GM21526 (cell line): ENCODE measurements around the gene SF3B1.
A peak's percentile ranks its signal among the peaks of the same experiment; 100 is the strongest.
"Not testable (repeated sequence)": the region's sequence is repeated elsewhere in the genome, so short reads cannot be mapped to it uniquely, and the experiment has no call there.

Source experiments
- ATAC-seq: cut with Tn5 transposase; IDR thresholded peaks from one replicate; pipeline ENCODE4 v1.9.1; 2021; ENCODE audit warnings: moderate library complexity; ENCODE audit not compliant: unreplicated experiment, low FRiP score

SF3B1 gene, protein sequence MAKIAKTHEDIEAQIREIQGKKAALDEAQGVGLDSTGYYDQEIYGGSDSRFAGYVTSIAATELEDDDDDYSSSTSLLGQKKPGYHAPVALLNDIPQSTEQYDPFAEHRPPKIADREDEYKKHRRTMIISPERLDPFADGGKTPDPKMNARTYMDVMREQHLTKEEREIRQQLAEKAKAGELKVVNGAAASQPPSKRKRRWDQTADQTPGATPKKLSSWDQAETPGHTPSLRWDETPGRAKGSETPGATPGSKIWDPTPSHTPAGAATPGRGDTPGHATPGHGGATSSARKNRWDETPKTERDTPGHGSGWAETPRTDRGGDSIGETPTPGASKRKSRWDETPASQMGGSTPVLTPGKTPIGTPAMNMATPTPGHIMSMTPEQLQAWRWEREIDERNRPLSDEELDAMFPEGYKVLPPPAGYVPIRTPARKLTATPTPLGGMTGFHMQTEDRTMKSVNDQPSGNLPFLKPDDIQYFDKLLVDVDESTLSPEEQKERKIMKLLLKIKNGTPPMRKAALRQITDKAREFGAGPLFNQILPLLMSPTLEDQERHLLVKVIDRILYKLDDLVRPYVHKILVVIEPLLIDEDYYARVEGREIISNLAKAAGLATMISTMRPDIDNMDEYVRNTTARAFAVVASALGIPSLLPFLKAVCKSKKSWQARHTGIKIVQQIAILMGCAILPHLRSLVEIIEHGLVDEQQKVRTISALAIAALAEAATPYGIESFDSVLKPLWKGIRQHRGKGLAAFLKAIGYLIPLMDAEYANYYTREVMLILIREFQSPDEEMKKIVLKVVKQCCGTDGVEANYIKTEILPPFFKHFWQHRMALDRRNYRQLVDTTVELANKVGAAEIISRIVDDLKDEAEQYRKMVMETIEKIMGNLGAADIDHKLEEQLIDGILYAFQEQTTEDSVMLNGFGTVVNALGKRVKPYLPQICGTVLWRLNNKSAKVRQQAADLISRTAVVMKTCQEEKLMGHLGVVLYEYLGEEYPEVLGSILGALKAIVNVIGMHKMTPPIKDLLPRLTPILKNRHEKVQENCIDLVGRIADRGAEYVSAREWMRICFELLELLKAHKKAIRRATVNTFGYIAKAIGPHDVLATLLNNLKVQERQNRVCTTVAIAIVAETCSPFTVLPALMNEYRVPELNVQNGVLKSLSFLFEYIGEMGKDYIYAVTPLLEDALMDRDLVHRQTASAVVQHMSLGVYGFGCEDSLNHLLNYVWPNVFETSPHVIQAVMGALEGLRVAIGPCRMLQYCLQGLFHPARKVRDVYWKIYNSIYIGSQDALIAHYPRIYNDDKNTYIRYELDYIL

DNA sequence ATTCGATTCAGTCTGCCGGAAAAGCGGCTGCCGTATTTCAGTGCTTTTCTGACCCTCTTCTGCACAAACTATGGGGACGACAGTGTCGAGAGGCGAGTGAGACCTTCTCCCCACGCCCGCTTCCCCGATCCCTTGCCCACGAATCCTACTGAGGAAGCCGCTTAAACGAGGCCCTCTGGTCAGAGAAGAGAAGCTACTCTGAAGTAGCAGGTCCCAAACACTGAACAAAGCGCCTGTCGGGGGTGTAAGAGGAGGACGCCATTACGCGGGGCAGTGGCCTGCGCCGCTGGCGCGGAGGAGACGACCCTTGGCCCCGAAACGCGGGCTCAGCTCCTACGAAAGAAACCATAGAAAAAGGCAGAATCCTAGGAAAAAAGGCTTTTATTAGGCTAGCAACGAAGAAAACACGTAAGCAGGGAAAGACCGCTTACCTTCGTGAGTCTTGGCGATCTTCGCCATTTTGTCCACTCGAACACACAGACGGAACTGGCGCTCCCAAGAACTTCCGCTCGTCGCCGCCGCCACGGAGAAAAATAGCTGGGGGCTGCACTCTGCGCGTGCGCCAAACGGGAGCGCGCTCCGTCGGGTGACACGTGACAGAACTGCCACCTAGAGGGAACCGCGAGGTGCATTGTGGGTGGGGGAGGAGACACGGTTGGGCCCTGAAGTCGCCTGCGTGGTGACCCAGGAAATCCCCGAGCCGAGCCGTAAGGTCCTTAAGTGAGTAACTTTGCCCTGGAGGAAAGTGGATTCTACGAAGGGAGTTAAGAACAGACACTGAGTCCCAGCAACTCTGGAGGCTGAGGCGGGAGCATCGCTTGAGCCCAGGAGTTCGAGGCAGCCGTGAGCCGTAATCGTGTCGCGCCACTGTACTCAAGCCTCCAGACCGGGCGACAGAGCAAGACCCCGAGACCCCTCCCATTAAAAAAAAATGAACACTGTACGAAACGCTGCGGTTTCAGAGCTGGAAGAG is at the start of gene SF3B1:
Gene SF3B1, minus strand, starts transcription at position 488 of the 973 bp plus-strand sequence. Its CDS starts 29 bp downstream, at position 459.
- peak; percentile 88 for ATAC-seq

DNA sequence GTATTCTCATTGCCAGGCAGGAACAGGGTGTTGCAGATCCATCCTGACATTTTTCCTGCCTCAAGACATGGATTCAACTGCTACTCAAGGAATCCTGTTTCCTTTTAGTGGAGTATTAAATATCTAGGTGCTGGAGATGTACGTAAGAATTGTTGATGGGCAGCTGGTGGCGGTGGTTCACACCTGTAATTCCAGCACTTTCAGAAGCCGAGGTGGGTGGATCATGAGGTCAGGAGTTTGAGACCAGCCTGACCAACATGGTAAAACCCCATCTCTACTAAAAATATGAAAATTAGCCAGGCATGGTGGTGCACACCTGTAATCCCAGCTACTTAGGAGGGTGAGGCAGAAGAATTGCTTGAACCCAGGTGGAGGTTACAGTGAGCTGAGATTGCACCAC is 49.4 kb upstream of the SF3B1 start:
- not testable (repeated sequence) for ATAC-seq

GRCh38 chr2:197480165-197481036 is 45.6 kb upstream of the SF3B1 start:
- ATAC-seq, result no peak

DNA sequence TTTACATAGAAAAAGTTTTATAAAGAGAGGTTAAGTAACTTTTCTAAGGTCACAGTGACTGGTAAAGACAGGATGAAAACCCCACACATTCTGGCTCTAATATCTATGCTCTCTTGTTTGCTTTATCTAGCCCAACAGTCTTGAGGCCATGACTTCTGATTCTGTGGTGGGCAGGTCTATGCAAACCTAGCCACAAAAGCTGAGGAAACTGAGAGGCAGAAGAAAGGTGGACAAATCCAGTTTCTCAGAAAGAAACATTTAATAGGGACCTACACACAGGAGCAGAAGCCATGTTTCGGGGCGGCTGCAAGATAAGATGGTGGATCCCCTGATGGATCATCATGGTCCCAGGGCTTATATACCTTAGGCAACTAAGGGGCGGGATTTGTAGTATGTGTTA is 43.0 kb upstream of the SF3B1 start:
- no peak for ATAC-seq

GRCh38 chr2:197472166-197472565 is 37.3 kb upstream of the SF3B1 start:
- ATAC-seq, result no peak

GRCh38 chr2:197464175-197464574 is 29.3 kb upstream of the SF3B1 start:
- ATAC-seq, result no peak

- ATAC-seq, result no peak
Observed at GRCh38 chr2:197461057-197461456, 26.2 kb upstream of the SF3B1 start.

DNA sequence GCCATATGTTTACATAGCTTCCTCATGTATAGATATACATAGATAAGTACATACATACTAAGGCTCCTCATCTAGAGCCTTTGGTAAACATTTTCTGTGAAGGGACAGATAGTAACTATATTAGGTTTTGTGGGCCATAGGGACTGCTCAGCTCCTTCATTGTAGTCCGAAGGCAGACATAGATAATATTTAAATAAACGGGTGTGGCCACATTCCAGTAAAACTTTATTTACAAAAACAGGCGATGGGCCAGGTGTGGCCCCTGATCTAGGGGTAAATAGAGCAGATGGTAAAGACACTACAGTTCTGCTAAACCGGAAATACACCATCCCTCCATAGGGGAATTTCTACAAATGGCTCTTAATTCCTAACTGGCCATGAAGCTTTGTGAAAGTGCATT is 25.8 kb upstream of the SF3B1 start:
- no peak for ATAC-seq

- ATAC-seq, result no peak
Observed at GRCh38 chr2:197455428-197455827, 20.6 kb upstream of the SF3B1 start.

GRCh38 chr2:197454923-197455322 is 20.1 kb upstream of the SF3B1 start:
- ATAC-seq, result no peak

DNA sequence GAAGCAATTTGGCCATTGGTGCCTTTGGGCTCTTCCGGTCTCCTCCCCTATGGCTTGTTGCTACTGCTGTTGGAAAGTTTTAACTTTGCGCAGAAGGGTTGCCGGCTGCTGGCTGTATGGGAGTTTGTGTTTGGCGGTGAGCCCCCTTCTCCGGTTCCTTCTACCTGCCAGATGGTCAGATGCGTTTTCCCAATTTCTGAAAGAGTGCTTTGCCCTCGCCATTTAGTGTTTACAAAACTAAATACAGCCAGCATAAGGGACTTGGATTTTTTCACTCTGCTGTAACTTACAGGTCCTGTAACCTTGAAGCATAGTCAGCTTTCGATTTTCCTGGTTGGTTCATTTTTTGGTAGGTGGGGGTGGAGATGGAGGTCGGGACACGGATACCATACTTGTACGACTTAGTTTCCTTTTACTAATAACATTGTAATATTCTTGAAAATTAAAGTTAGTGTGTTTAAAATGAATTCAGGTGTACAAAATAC is 19.1 kb upstream of the SF3B1 start:
- ATAC-seq, result peak; percentile 31

GRCh38 chr2:197453123-197453913 is 18.5 kb upstream of the SF3B1 start, which contains the start of gene COQ10B:
TSS of gene COQ10B (plus strand) at chr2:197453552. CDS start at chr2:197453561, 9 bp downstream.
- peak; percentile 96 for ATAC-seq

- no peak for ATAC-seq
Observed at GRCh38 chr2:197452754-197453122, 17.9 kb upstream of the SF3B1 start.

GRCh38 chr2:197450935-197451358 is 16.1 kb upstream of the SF3B1 start:
- not testable (repeated sequence) for ATAC-seq

GRCh38 chr2:197450465-197450864 is 15.6 kb upstream of the SF3B1 start:
- ATAC-seq, result no peak

- ATAC-seq, result no peak
Observed at GRCh38 chr2:197446844-197447243, 12.0 kb upstream of the SF3B1 start.

GRCh38 chr2:197445746-197446145 is 10.9 kb upstream of the SF3B1 start:
- no peak for ATAC-seq
